ENCODE measurements around the gene CDPF1. TPM values are rescaled to one million over a fixed set of nuclear protein-coding genes. Genes with fewer than 3 reads are reported as not detected.

The CDPF1 gene
- total and polyA plus RNA-seq, 2 of the 13 experiments (the other 11 are each of a cell fraction or from before 2014, with no cell fraction given): 5.2 to 8.1 TPM

DNA sequence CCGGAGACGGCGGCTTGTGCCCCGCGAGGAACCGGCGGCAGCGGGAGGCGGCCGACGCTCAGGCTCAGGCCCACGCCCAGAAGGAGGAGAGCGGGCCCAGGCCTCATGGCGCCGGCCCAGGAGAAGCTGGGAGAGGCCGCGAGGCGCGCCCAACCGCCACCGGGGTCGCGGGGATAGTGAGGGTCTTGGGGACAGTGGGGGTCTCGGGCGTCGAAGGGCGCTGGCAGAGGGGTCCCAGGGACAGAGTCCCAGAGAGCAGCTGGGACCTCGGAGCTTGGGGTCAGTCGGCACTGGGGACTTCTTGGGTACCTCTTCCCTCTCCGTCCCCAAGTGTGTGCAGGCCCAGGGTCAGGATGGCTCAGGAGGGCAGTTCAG is 13.1 kb upstream of the CDPF1 start, which contains the start of gene PKDREJ:
PKDREJ (minus strand) TSS at position 128 of the 375 bp plus-strand sequence; CDS start at position 107, 21 bp downstream.
- H3K79me2 ChIP-seq (ENCODE audit: insufficient read depth, low read length): peaks cover 3% of the 10 kb centered on the region
- H3K4me2 ChIP-seq (ENCODE audit: low read depth, low read length): no peak within 1 kb of the TSS
- no TSS peak for BruUV-seq (replicated peaks)
- no peak within 1 kb of the TSS for H3K4me3 ChIP-seq (replicated peaks in 1 of 3; ENCODE audit: insufficient read depth in 1 of 3, low read depth in 2 of 3, low read length in 3 of 3)
- no peak within 1 kb of the TSS for H3K9ac ChIP-seq (ENCODE audit: insufficient read depth, low read depth, low read length)
- peaks cover 0 to 1% of the 10 kb centered on the region in 2 experiments; a peak in 1 of 5 replicates for H3K27me3 ChIP-seq (ENCODE audit: control insufficient read depth in 1 of 2, insufficient read depth in 2 of 2, low read length in 2 of 2)
- intact Hi-C loops (cut with micrococcal nuclease; ENCODE audit: unreplicated experiment) (no loop called here), in situ Hi-C loops (cut with HindIII; ENCODE audit: extremely low pct_ligation_motif_present, low pct_unique_long_range_greater_than_20kb) (no loop called here)
- no peak for FAIRE-seq
- H3K9me3 ChIP-seq (ENCODE audit: low read length): peaks cover 7% of the 10 kb centered on the region
- no peak within 1 kb of the TSS for H2AFZ ChIP-seq (ENCODE audit: low read length)
- ChIA-PET CTCF (ENCODE audit: low intra/inter-chr PET ratio, low total read pairs) (no interaction called here), POLR2A (no interaction called here)
- no peak within 1 kb of the TSS for H3K27ac ChIP-seq (ENCODE audit: extremely low read length, insufficient read depth, low read length)
- TF ChIP-seq, protein P1, sequence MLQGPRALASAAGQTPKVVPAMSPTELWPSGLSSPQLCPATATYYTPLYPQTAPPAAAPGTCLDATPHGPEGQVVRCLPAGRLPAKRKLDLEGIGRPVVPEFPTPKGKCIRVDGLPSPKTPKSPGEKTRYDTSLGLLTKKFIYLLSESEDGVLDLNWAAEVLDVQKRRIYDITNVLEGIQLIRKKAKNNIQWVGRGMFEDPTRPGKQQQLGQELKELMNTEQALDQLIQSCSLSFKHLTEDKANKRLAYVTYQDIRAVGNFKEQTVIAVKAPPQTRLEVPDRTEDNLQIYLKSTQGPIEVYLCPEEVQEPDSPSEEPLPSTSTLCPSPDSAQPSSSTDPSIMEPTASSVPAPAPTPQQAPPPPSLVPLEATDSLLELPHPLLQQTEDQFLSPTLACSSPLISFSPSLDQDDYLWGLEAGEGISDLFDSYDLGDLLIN (CRISPR knock-in tag; IDR thresholded peaks at IDR 0.05; ENCODE audit: borderline replicate concordance): no peak
- no peak for TF ChIP-seq XBP1 (CRISPR knock-in tag; IDR thresholded peaks at IDR 0.05)
- TF ChIP-seq TCF7L2 (IDR thresholded peaks at IDR 0.05; ENCODE audit: low read depth, low read length): no peak
- TF ChIP-seq, protein P2, sequence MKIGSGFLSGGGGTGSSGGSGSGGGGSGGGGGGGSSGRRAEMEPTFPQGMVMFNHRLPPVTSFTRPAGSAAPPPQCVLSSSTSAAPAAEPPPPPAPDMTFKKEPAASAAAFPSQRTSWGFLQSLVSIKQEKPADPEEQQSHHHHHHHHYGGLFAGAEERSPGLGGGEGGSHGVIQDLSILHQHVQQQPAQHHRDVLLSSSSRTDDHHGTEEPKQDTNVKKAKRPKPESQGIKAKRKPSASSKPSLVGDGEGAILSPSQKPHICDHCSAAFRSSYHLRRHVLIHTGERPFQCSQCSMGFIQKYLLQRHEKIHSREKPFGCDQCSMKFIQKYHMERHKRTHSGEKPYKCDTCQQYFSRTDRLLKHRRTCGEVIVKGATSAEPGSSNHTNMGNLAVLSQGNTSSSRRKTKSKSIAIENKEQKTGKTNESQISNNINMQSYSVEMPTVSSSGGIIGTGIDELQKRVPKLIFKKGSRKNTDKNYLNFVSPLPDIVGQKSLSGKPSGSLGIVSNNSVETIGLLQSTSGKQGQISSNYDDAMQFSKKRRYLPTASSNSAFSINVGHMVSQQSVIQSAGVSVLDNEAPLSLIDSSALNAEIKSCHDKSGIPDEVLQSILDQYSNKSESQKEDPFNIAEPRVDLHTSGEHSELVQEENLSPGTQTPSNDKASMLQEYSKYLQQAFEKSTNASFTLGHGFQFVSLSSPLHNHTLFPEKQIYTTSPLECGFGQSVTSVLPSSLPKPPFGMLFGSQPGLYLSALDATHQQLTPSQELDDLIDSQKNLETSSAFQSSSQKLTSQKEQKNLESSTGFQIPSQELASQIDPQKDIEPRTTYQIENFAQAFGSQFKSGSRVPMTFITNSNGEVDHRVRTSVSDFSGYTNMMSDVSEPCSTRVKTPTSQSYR (CRISPR knock-in tag; IDR thresholded peaks at IDR 0.05; ENCODE audit: borderline replicate concordance): no peak
- TF ChIP-seq NONO (IDR thresholded peaks at IDR 0.05): no peak
- no peak for TF ChIP-seq NONO (CRISPR knock-in tag; conservative IDR thresholded peaks at IDR 0.05)
- no peak for TF ChIP-seq ZSCAN30 (CRISPR knock-in tag; IDR thresholded peaks at IDR 0.05)
- no peak for TF ChIP-seq SKI (IDR thresholded peaks at IDR 0.05; ENCODE audit: partially characterized antibody)
- no peak for TF ChIP-seq RBFOX2 (IDR thresholded peaks at IDR 0.05; ENCODE audit: low read depth, low read length)
- TF ChIP-seq, protein P3, sequence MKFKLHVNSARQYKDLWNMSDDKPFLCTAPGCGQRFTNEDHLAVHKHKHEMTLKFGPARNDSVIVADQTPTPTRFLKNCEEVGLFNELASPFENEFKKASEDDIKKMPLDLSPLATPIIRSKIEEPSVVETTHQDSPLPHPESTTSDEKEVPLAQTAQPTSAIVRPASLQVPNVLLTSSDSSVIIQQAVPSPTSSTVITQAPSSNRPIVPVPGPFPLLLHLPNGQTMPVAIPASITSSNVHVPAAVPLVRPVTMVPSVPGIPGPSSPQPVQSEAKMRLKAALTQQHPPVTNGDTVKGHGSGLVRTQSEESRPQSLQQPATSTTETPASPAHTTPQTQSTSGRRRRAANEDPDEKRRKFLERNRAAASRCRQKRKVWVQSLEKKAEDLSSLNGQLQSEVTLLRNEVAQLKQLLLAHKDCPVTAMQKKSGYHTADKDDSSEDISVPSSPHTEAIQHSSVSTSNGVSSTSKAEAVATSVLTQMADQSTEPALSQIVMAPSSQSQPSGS (CRISPR knock-in tag; IDR thresholded peaks at IDR 0.05): no peak
- TF ChIP-seq XRCC5 (optimal IDR thresholded peaks at IDR 0.05; ENCODE audit: low read length): no peak
- no peak for TF ChIP-seq ZNF709 (CRISPR knock-in tag; IDR thresholded peaks at IDR 0.05)
- TF ChIP-seq HOXA9 (CRISPR knock-in tag; IDR thresholded peaks at IDR 0.05; ENCODE audit: borderline replicate concordance): no peak
- no peak for TF ChIP-seq KLF9 (CRISPR knock-in tag; IDR thresholded peaks at IDR 0.05; ENCODE audit: low read depth)
- TF ChIP-seq, protein P4, sequence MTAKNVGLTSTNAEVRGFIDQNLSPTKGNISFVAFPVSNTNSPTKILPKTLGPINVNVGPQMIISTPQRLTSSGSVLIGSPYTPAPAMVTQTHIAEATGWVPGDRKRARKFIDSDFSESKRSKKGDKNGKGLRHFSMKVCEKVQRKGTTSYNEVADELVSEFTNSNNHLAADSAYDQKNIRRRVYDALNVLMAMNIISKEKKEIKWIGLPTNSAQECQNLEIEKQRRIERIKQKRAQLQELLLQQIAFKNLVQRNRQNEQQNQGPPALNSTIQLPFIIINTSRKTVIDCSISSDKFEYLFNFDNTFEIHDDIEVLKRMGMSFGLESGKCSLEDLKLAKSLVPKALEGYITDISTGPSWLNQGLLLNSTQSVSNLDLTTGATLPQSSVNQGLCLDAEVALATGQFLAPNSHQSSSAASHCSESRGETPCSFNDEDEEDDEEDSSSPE (CRISPR knock-in tag; IDR thresholded peaks at IDR 0.05): no peak
- no peak for TF ChIP-seq TRIM24 (CRISPR knock-in tag; IDR thresholded peaks at IDR 0.05)
- no peak for TF ChIP-seq KDM4B (CRISPR knock-in tag; IDR thresholded peaks at IDR 0.05)
- TF ChIP-seq, protein P5, sequence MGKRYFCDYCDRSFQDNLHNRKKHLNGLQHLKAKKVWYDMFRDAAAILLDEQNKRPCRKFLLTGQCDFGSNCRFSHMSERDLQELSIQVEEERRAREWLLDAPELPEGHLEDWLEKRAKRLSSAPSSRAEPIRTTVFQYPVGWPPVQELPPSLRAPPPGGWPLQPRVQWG (CRISPR knock-in tag; IDR thresholded peaks at IDR 0.05; ENCODE audit: borderline replicate concordance, low read depth): no peak
- TF ChIP-seq ZKSCAN1 (IDR thresholded peaks at IDR 0.05; ENCODE audit: low read length): no peak
- no peak for DNase-seq (ENCODE audit: low spot score)
- H4K20me1 ChIP-seq (ENCODE audit: insufficient read depth, low read length): no peaks in the 10 kb centered on the region
- H3K36me3 ChIP-seq (replicated peaks in 1 of 2; ENCODE audit: control insufficient read depth in 1 of 2, insufficient read depth in 2 of 2, low read length in 2 of 2): no peaks in the 10 kb centered on the region
- ATAC-seq: no peak
- H3K4me1 ChIP-seq (ENCODE audit: insufficient read depth, low read length): peaks cover 26% of the 10 kb centered on the region
- WGBS (ENCODE audit: low lambda C conversion rate): 95% methylated on average over 28 of the region's 30 CpGs

Data from HepG2 (cell line).